IMR-90 (cell line): ENCODE data around the gene ALKBH5. TPM values are rescaled to one million over a fixed set of nuclear protein-coding genes. Genes with fewer than 3 reads are reported as not detected.
A peak's percentile ranks its signal among the peaks of the same experiment; 100 is the strongest.

Experiments
- ATAC-seq: fragments of 200-7000 bp; cut with Tn5 transposase; 2 replicates; pipeline ENCODE4 v1.9.1; 2020; ENCODE audit warnings: low read depth, mild to moderate bottlenecking, moderate library complexity
- BruUV-seq: library from RNA; stranded (reverse); fragments of 400-500 nt; replicated peaks from 2 replicates; lab custom pipeline; 2021; lab: Mats Ljungman, UMichigan
- CTCF ChIA-PET: fragments of 300-600 bp; formaldehyde crosslinking; extraction: SDS; loops from one replicate; lab custom pipeline; 2021; ENCODE audit warnings: antibody characterized with exemption; lab: Yijun Ruan, JAX
- POLR2A ChIA-PET: fragments of 300-600 bp; sonication (Branson Sonifier 250); formaldehyde crosslinking; loops from one replicate; lab custom pipeline; 2022; ENCODE audit warnings: antibody characterized with exemption; ENCODE audit not compliant: unreplicated experiment; lab: Charles Lee
- DNase-seq: peaks from one replicate; pipeline ENCODE4 v3.0.0; 2013
- H2AFZ ChIP-seq: replicated peaks from 2 replicates; pipeline ENCODE3; 2013; ENCODE audit warnings: low read length, mild to moderate bottlenecking; ENCODE audit not compliant: poor library complexity
- H2AK5ac ChIP-seq: 2 replicates; pipeline ENCODE4 v1.6.1; 2013; ENCODE audit warnings: low read depth, low read length, inconsistent platforms
- H2AK9ac ChIP-seq: replicated peaks from 2 replicates; pipeline ENCODE3; 2013; ENCODE audit warnings: mild to moderate bottlenecking, low read depth, low read length, moderate library complexity; ENCODE audit not compliant: poor library complexity
- H2BK120ac ChIP-seq: 2 replicates; pipeline ENCODE4 v1.6.1; 2013; ENCODE audit warnings: low read depth, low read length, inconsistent platforms
- H2BK15ac ChIP-seq: 3 replicates; pipeline ENCODE4 v1.6.1; 2013; ENCODE audit warnings: low read depth, low read length, inconsistent platforms
- H2BK20ac ChIP-seq: 2 replicates; pipeline ENCODE4 v1.6.1; 2013; ENCODE audit warnings: low read depth, mild to moderate bottlenecking, inconsistent platforms, low read length, moderate library complexity
- H2BK5ac ChIP-seq: 2 replicates; pipeline ENCODE4 v1.6.1; 2013; ENCODE audit warnings: mild to moderate bottlenecking, low read depth, low read length, inconsistent platforms; ENCODE audit not compliant: poor library complexity, severe bottlenecking
- H3K14ac ChIP-seq: replicated peaks from 2 replicates; pipeline ENCODE4 v1.6.1; 2013; ENCODE audit warnings: low read depth, low read length, inconsistent platforms
- H3K18ac ChIP-seq: 2 replicates; pipeline ENCODE4 v1.6.1; 2013; ENCODE audit warnings: low read depth, low read length, control low read depth
- H3K23ac ChIP-seq: 2 replicates; pipeline ENCODE4 v1.6.1; 2013; ENCODE audit warnings: low read depth, low read length, inconsistent platforms
- H3K27ac ChIP-seq: 2 replicates; pipeline ENCODE4 v1.5.1; 2013; ENCODE audit warnings: mild to moderate bottlenecking, control low read depth, low read length; ENCODE audit not compliant: insufficient read depth
- H3K27me3 ChIP-seq: 2 replicates; pipeline ENCODE4 v1.6.1; 2013; ENCODE audit warnings: low read length; ENCODE audit not compliant: control insufficient read depth, insufficient read depth
- H3K36me3 ChIP-seq: 2 replicates; pipeline ENCODE4 v1.6.1; 2013; ENCODE audit warnings: low read length, mixed read lengths; ENCODE audit not compliant: control insufficient read depth, insufficient read depth
- H3K4ac ChIP-seq: 2 replicates; pipeline ENCODE4 v1.6.1; 2013; ENCODE audit warnings: low read depth, low read length, inconsistent platforms
- H3K4me1 ChIP-seq: 2 replicates; pipeline ENCODE4 v1.6.1; 2013; ENCODE audit warnings: low read length, mixed read lengths; ENCODE audit not compliant: control insufficient read depth, insufficient read depth
- H3K4me2 ChIP-seq: 2 replicates; pipeline ENCODE4 v1.6.1; 2013; ENCODE audit warnings: low read depth, mild to moderate bottlenecking, control low read depth, low read length, moderate library complexity
- H3K4me3 ChIP-seq: 2 replicates; pipeline ENCODE4 v1.5.1; 2013; ENCODE audit warnings: low read depth, mild to moderate bottlenecking, control low read depth, low read length, moderate library complexity; ENCODE audit not compliant: insufficient read depth
- H3K56ac ChIP-seq: 2 replicates; pipeline ENCODE4 v1.6.1; 2013; ENCODE audit warnings: low read length, inconsistent platforms; ENCODE audit not compliant: insufficient read depth; ENCODE audit errors: extremely low read depth
- H3K79me1 ChIP-seq, 2 experiments: 2 replicates each; pipeline ENCODE4 v1.6.1; 2013; ENCODE audit warnings: low read length in 2 of 2, inconsistent platforms in 1 of 2, low read depth in 1 of 2
- H3K9ac ChIP-seq: 2 replicates; pipeline ENCODE4 v1.6.1; 2013; ENCODE audit warnings: low read depth, low read length, control low read depth
- H3K9me1 ChIP-seq: 2 replicates; pipeline ENCODE4 v1.6.1; 2013; ENCODE audit warnings: low read length, inconsistent platforms; ENCODE audit not compliant: insufficient read depth
- H3K9me3 ChIP-seq: 2 replicates; pipeline ENCODE4 v1.6.1; 2013; ENCODE audit warnings: low read length; ENCODE audit not compliant: control insufficient read depth, insufficient read depth
- H4K20me1 ChIP-seq: 2 replicates; pipeline ENCODE4 v1.6.1; 2013; ENCODE audit warnings: low read length, inconsistent platforms; ENCODE audit not compliant: insufficient read depth
- H4K5ac ChIP-seq: 2 replicates; pipeline ENCODE4 v1.6.1; 2013; ENCODE audit warnings: mild to moderate bottlenecking, low read depth, low read length, control low read depth
- H4K8ac ChIP-seq, 2 experiments: 2 replicates each; pipeline ENCODE4 v1.6.1; 2013; ENCODE audit warnings: low read depth in 2 of 2, low read length in 2 of 2, control low read depth in 1 of 2, inconsistent platforms in 1 of 2
- H4K91ac ChIP-seq: 2 replicates; pipeline ENCODE4 v1.6.1; 2013; ENCODE audit warnings: low read depth, low read length, inconsistent platforms; ENCODE audit not compliant: insufficient read depth
- CTCF ChIP-seq: conservative IDR thresholded peaks from 2 replicates; pipeline ENCODE4 v1.5.1; 2012; ENCODE audit warnings: mild to moderate bottlenecking, low read depth, low read length, improper control_type of control experiment
- MAZ ChIP-seq: IDR thresholded peaks from 2 replicates; pipeline ENCODE4 v1.6.1; 2012; ENCODE audit warnings: low read depth, mild to moderate bottlenecking, low read length, improper control_type of control experiment, moderate library complexity, borderline replicate concordance
- POLR2A ChIP-seq: IDR thresholded peaks from 2 replicates; pipeline ENCODE4 v1.6.1; 2012; ENCODE audit warnings: mild to moderate bottlenecking, low read depth, low read length
- WGBS, 2 experiments: methylation state at CpG; one replicate each; pipeline versions ENCODE4 v1.1.5 to v1.1.7; 2013; ENCODE audit warnings: missing lambda C conversion rate in 2 of 2; ENCODE audit not compliant: insufficient read length in 1 of 2; ENCODE audit errors: extremely low coverage in 2 of 2; 5-methylcytosine and 5-hydroxymethylcytosine counted together
- dilution Hi-C: fragments of 300-500 bp; cut with HindIII; formaldehyde crosslinking; loops from one replicate; pipeline ENCODE4 v1.14.3; 2018; ENCODE audit warnings: low sequenced_read_pairs; ENCODE audit not compliant: unreplicated experiment
- in situ Hi-C: fragments of 300-500 bp; cut with MboI; formaldehyde crosslinking; loops from 3 replicates; pipeline ENCODE4 v1.14.3; 2019; ENCODE audit warnings: low sequenced_read_pairs, inconsistent platforms, mixed read lengths
- intact Hi-C: fragments of 100-400 bp; cut with micrococcal nuclease; formaldehyde crosslinking; loops from 2 replicates; pipeline ENCODE4 v1.10.0; 2022
- polyA plus RNA-seq, 3 experiments: library from polyadenylated mRNA; depleted of rRNA; stranded (reverse); fragments of >200 nt; gene quantifications; 2 replicates each; pipeline ENCODE4 v1.2.3, GENCODE V29; 2012; ENCODE audit warnings: low replicate concordance in 1 of 3
- total RNA-seq: library from RNA; depleted of rRNA; stranded (reverse); fragments of >200 nt; gene quantifications from 2 replicates; pipeline ENCODE4 v1.2.3, GENCODE V29; 2012

ALKBH5 gene
- total and polyA plus RNA-seq, 2 of the 4 experiments (the other 2 are of a cell fraction) = 57.6 to 79.6 TPM

- H3K9ac ChIP-seq = no peak overlapping the region
- no peak overlapping the region for H2BK15ac ChIP-seq
- no peak overlapping the region for H4K8ac ChIP-seq
- H4K91ac ChIP-seq = no peak overlapping the region
- no peak overlapping the region for H3K4me2 ChIP-seq
- H2BK120ac ChIP-seq = no peak overlapping the region
- H3K4me3 ChIP-seq = no peak overlapping the region
- TF ChIP-seq POLR2A (no peak), MAZ (no peak), CTCF (no peak)
- POLR2A ChIA-PET = no interaction called here
- H3K36me3 ChIP-seq = peaks cover 13% of the 10 kb centered on the region; the same call in 1 of the 2 replicates
- H3K9me1 ChIP-seq = peaks cover 14% of the 10 kb centered on the region
- WGBS, 2 experiments = 88% methylated on average over 4 of the region's 10 CpGs; no CpG with 5 or more reads in 1 of the 2 experiments
- CTCF ChIA-PET = no interaction called here
- no peak overlapping the region for H4K5ac ChIP-seq
- dilution Hi-C loops = no loop called here
- no peak overlapping the region for H2BK20ac ChIP-seq
- no peak overlapping the region for H3K56ac ChIP-seq
- no peak overlapping the region for H3K18ac ChIP-seq
- H3K27ac ChIP-seq = no peak overlapping the region
- H3K4ac ChIP-seq = no peak overlapping the region
- no peak overlapping the region for H3K23ac ChIP-seq
- no peak overlapping the region for H2AK5ac ChIP-seq
- DNase-seq = no peak
- no peak overlapping the region for H2AFZ ChIP-seq
- intact Hi-C loops = no loop called here
- peaks cover 18% of the 10 kb centered on the region for H3K4me1 ChIP-seq
- H3K9me3 ChIP-seq = no peaks in the 10 kb centered on the region
- in situ Hi-C loops = no loop called here
- H3K79me1 ChIP-seq = peaks cover 16 to 71% of the 10 kb centered on the region in 2 experiments
- no peak overlapping the region for H3K14ac ChIP-seq
- no TSS peak for BruUV-seq
- no peaks in the 10 kb centered on the region for H3K27me3 ChIP-seq
- no peak for ATAC-seq
- peaks cover 61% of the 10 kb centered on the region for H4K20me1 ChIP-seq
- no peak overlapping the region for H2BK5ac ChIP-seq
- peak overlapping the region; percentile 19 for H2AK9ac ChIP-seq
These were observed 44.6 kb downstream of the ALKBH5 start for GRCh38 chr17:18228176-18228682.
